Astrocyte of the cerebellum (primary cell): Measurements from ENCODE around the gene CACNA1D.

Source experiments
- DNase-seq: peaks from one replicate; pipeline ENCODE4 v3.0.0-alpha.2; 2011; ENCODE audit warnings: low read depth
- H3K4me3 ChIP-seq: 2 replicates; pipeline ENCODE4 v1.5.1; 2011; ENCODE audit warnings: mild to moderate bottlenecking, low read depth, low read length, moderate library complexity
- in situ Hi-C: cut with HindIII; loops from 2 replicates; pipeline ENCODE4 v1.10.0; 2017; ENCODE audit warnings: low sequenced_read_pairs
- TF ChIP-seq, protein P1 (sequence below): IDR thresholded peaks from 2 replicates; pipeline ENCODE4 v1.5.1; 2012; ENCODE audit warnings: low read length, low read depth, moderate library complexity, mild to moderate bottlenecking; ENCODE audit errors: missing control alignments

Gene CACNA1D

DNA sequence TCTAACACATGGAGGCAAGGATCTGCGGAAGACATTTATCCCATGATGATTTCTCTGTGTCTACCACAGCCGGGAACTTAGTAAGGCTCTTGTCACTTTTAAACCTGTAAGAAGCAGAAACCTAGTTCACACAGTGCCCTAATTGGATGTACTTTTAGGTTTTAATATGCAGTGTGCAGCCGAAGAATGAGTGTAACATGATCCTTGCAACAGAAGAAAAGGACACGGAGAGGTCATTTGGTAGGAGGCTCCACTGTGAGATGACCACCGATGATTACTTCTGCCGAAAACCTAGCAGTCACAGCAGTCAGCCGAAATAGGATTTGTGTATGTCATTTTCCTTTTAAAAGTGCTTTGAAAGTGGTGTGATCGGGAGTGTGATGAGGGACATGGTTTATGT, 6.8 kb downstream of the CACNA1D start:
- DNase-seq = no peak
- H3K4me3 ChIP-seq = no peak overlapping the region
- TF ChIP-seq, protein P1, sequence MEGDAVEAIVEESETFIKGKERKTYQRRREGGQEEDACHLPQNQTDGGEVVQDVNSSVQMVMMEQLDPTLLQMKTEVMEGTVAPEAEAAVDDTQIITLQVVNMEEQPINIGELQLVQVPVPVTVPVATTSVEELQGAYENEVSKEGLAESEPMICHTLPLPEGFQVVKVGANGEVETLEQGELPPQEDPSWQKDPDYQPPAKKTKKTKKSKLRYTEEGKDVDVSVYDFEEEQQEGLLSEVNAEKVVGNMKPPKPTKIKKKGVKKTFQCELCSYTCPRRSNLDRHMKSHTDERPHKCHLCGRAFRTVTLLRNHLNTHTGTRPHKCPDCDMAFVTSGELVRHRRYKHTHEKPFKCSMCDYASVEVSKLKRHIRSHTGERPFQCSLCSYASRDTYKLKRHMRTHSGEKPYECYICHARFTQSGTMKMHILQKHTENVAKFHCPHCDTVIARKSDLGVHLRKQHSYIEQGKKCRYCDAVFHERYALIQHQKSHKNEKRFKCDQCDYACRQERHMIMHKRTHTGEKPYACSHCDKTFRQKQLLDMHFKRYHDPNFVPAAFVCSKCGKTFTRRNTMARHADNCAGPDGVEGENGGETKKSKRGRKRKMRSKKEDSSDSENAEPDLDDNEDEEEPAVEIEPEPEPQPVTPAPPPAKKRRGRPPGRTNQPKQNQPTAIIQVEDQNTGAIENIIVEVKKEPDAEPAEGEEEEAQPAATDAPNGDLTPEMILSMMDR = no peak
- in situ Hi-C loops = no loop called here

DNA sequence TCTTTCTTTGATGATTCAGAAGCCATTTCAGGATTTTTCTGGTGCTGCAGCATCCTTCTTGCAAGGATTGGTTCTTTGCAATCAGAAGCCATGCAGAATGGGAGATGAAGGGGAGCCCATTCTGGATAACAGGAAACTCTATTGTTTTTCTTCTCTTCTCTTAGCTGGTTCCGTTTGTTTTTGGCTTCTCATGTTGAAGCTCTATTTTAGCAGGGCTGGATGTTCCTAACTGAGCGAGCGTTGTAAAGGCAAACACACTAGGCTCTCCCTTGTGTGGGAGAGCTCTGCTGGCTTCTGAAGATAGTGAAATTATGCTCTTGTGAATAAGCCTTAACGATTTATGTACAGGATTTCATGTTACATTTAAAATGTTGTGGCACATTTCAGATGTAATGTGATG, 8.3 kb downstream of the CACNA1D start:
- TF ChIP-seq, protein P1 = no peak
- in situ Hi-C loops = no loop called here

GRCh38 chr3:53503195-53503594, 8.8 kb downstream of the CACNA1D start:
- H3K4me3 ChIP-seq = no peak overlapping the region
- no peak for DNase-seq
- in situ Hi-C loops = no loop called here
- TF ChIP-seq, protein P1 = no peak

More for the DNA sequence above, 8.3 kb downstream of the CACNA1D start:
- H3K4me3 ChIP-seq = no peak overlapping the region
- no peak for DNase-seq

GRCh38 chr3:53506110-53506762, 11.8 kb downstream of the CACNA1D start:
- no peak for DNase-seq
- in situ Hi-C loops = no loop called here
- H3K4me3 ChIP-seq = no peak overlapping the region
- TF ChIP-seq, protein P1 = no peak

DNA sequence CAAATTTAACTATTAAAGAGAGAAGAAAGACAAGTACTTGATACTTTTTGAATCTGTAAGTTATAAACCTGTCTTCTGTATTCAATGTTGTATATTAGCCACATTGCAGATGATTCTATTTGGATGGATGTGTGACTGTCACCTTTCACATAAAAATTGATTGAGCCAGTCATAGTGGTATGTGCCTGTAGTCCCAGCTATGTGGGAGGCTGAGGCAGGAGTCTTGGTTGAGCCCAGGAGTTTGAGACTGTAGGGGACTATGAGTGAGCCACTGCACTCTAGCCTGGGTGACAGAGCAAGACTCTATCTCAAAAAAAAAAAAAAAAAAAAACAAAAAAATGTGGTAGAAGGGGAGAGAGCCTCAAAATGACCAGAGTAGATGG, 12.3 kb downstream of the CACNA1D start:
- no peak overlapping the region for H3K4me3 ChIP-seq
- no peak for DNase-seq
- TF ChIP-seq, protein P1 = no peak
- in situ Hi-C loops = no loop called here

- in situ Hi-C loops = no loop called here
- DNase-seq = no peak
- TF ChIP-seq, protein P1 = no peak
- no peak overlapping the region for H3K4me3 ChIP-seq
Measured at GRCh38 chr3:53509494-53509893, 15.1 kb downstream of the CACNA1D start.
